Cardiac fibroblast (primary cell): ENCODE data around the gene YBX2.

ENCODE experiments used
- DNase-seq, 2 donors: peaks; one replicate each; pipeline versions ENCODE4 v3.0.0 to v3.0.0-alpha.2; 2010; ENCODE audit warnings: low read depth in 2 of 2
- H3K4me3 ChIP-seq, 2 donors: replicated peaks in 1 of 2; 1 replicate in 1 of 2; 2 replicates in 1 of 2; pipeline ENCODE4 v1.5.1; 2011; ENCODE audit warnings: low read depth in 2 of 2, low read length in 2 of 2, mild to moderate bottlenecking in 2 of 2, moderate library complexity in 1 of 2
- CTCF ChIP-seq: IDR thresholded peaks from one replicate; pipeline ENCODE4 v1.5.1; 2011; ENCODE audit warnings: low read depth, mild to moderate bottlenecking, low read length, inconsistent platforms

The YBX2 gene

GRCh38 chr17:7238420-7239090 lies 55.9 kb downstream of the YBX2 start:
- no peak for TF ChIP-seq CTCF
- peak in 1 of 2 donors; percentile 44 for DNase-seq
- H3K4me3 ChIP-seq = peak overlapping the region; percentile 94 to 100
